Hepatocyte (in vitro differentiated cells): Measurements from ENCODE around the gene RPS24.

Experiments
- EZH2 ChIP-seq: fragments of 200-600 bp; sonication (generic); IDR thresholded peaks from 2 replicates; pipeline ENCODE4 v1.6.1; 2016; ENCODE audit warnings: antibody characterized with exemption, mild to moderate bottlenecking, borderline replicate concordance
- TF ChIP-seq, protein P1 (sequence below): fragments of 200-600 bp; sonication (generic); IDR thresholded peaks from 2 replicates; pipeline ENCODE4 v1.5.1; 2016; ENCODE audit warnings: antibody characterized with exemption, mild to moderate bottlenecking; ENCODE audit not compliant: poor library complexity

DNA sequence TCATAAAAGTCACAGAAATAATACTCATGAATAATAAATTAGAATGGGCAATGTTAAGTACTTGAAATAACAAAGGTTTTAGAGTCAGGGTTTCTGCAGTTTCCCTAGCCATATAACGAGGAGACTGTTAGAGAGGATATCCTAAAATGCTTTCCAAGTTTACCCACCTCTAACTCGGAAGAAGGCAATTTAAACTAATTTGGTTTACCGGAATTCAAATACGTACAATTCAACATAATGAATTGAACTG is 351 bp upstream of the RPS24 start:
- no peak for TF ChIP-seq EZH2
- TF ChIP-seq, protein P1, sequence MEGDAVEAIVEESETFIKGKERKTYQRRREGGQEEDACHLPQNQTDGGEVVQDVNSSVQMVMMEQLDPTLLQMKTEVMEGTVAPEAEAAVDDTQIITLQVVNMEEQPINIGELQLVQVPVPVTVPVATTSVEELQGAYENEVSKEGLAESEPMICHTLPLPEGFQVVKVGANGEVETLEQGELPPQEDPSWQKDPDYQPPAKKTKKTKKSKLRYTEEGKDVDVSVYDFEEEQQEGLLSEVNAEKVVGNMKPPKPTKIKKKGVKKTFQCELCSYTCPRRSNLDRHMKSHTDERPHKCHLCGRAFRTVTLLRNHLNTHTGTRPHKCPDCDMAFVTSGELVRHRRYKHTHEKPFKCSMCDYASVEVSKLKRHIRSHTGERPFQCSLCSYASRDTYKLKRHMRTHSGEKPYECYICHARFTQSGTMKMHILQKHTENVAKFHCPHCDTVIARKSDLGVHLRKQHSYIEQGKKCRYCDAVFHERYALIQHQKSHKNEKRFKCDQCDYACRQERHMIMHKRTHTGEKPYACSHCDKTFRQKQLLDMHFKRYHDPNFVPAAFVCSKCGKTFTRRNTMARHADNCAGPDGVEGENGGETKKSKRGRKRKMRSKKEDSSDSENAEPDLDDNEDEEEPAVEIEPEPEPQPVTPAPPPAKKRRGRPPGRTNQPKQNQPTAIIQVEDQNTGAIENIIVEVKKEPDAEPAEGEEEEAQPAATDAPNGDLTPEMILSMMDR: no peak
